ENCODE results near the gene INHBA. TPM values are rescaled to one million over a fixed set of nuclear protein-coding genes. Genes with fewer than 3 reads are reported as not detected.

INHBA gene
- total RNA-seq, 1 donor from 2014 or later = 0.34 TPM

DNA sequence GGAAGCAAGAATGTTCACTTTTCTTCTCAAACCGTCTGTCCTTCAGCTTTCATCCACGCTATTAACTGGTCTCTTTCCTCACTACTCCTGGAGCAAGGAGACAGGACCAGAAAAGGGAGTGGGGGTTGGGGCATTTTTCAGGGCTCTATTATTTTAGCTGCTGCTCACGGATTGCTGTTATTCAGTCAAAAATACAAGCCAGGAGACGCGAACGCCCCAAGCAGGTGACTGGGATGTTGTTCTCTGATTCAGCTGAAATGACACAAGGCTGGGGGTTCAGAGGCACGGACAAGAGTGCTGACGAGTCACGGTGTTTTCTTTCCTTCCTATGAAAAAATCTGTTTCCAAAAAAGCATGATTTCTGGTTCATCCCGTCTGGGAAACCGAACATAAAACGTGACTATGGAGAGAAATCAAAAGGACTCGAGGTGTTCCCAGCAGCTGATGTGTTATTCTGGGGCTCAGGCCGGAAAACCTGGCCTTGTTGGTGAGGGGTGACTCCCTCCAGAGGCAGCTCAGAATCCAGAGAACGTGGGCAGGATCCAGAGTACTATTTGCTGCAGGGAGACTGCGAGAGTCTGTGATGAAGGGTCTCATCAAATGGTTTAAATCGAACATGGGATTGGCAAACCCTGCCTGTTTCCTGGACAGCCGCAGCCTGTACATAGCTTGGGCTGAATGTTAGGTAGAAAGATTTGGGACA lies 3.5 kb upstream of the INHBA start:
- Mint-ChIP-seq H3K27me3 (peaks cover 44% of the 10 kb centered on the region), H3K27ac (no peak overlapping the region), H3K4me1 (ENCODE audit: low read depth) (peaks cover 16% of the 10 kb centered on the region), H3K9me3 (ENCODE audit: low read depth) (no peaks in the 10 kb centered on the region), H3K36me3 (ENCODE audit: insufficient read depth) (no peaks in the 10 kb centered on the region), H3K4me3 (ENCODE audit: low read depth) (no peak overlapping the region)
- TF ChIP-seq, protein P1, sequence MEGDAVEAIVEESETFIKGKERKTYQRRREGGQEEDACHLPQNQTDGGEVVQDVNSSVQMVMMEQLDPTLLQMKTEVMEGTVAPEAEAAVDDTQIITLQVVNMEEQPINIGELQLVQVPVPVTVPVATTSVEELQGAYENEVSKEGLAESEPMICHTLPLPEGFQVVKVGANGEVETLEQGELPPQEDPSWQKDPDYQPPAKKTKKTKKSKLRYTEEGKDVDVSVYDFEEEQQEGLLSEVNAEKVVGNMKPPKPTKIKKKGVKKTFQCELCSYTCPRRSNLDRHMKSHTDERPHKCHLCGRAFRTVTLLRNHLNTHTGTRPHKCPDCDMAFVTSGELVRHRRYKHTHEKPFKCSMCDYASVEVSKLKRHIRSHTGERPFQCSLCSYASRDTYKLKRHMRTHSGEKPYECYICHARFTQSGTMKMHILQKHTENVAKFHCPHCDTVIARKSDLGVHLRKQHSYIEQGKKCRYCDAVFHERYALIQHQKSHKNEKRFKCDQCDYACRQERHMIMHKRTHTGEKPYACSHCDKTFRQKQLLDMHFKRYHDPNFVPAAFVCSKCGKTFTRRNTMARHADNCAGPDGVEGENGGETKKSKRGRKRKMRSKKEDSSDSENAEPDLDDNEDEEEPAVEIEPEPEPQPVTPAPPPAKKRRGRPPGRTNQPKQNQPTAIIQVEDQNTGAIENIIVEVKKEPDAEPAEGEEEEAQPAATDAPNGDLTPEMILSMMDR (IDR thresholded peaks at IDR 0.05; ENCODE audit: unreplicated experiment) = no peak
- DNase-seq (ENCODE audit: low spot score, unreplicated experiment) = no peak

DNA sequence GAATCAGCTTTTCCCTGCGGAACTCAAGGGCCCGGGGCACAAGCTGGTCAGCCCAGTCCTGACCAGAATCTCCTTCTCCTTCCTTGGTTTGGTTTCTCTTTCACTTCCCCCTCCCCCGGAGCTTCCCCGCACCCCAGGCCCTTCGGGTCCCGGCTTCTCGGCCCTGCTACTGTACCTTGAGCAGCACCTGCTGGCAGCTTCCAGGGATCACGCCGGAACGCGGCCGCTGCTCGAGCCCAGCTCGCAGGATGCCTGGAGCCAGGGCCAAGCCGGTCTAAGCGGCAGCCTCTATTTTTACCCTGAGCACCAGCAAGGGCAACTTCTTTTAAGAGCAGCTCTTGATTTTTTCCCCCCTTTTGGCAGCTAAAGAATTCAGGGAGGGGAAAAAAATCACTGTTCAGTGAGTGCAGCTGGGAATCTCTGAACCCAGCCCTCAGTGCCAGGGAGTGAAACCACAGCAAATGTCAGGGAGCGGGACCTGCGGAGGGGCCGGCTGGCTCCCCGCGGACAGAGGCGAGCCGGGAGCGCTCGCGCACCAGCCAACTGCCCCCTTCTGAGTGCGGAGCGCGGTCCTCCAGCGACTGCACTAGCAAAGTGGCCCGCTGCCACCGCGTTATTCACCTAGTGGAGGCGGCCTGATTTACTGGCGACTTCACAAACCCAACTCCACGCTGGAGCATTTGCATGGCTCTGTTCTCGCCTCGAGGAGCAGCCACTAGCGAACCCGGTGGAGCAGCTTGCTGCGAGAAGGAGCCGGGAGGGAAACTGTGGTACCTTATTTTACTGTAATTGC lies 2.4 kb upstream of the INHBA start:
- no peaks in the 10 kb centered on the region for H3K36me3 Mint-ChIP-seq (ENCODE audit: insufficient read depth)
- DNase-seq (ENCODE audit: low spot score, unreplicated experiment) = peak; percentile 81
- H3K4me1 Mint-ChIP-seq (ENCODE audit: low read depth) = peaks cover 24% of the 10 kb centered on the region
- peak overlapping the region; percentile 62 for H3K27ac Mint-ChIP-seq
- H3K9me3 Mint-ChIP-seq (ENCODE audit: low read depth) = no peaks in the 10 kb centered on the region
- H3K27me3 Mint-ChIP-seq = peaks cover 54% of the 10 kb centered on the region
- TF ChIP-seq, protein P1 (IDR thresholded peaks at IDR 0.05; ENCODE audit: unreplicated experiment) = peak; percentile 80
- H3K4me3 Mint-ChIP-seq (ENCODE audit: low read depth) = peak overlapping the region; percentile 65

DNA sequence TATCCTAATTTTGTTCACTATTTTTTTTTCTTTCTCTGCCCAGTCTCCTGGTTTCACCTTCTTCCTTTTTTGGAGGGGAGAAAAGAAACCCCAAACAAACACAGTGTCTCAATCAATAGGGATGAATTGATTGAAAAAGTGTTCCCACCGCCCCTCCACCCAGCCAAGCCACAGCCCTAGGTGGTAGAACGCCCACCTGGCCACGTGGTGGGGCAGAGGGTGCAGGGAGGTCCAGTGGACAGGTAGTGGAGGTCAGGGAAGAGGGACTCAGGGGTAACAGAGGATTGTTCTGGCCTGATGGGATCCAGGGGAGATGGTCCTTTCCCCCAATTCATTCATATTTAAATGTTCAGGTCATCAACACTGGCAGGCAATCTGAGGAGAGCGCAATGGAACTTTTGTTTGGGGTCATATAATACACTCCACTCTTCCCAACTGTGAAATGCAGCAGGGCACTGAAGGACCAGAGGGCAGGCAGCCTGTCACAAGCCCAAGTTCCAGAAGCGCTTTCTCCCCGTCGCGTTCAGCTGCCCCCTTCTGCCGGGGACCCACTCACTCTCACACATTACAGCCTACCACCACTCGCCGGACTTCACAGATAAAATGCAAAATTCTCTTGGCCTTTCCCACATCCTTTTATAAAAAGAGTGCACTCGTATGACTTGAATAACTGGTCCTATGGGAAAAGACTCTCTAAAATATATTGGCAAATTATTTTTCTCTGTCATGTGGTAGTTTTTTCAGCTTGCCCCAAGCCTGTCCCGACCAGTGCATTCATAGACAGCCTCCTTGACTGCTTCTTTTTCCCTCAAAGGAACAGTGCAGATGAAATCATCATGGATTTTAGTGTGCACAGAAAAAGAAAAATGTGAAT lies 1.6 kb downstream of the INHBA start:
- Mint-ChIP-seq H3K4me1 (ENCODE audit: low read depth) (peaks cover 34% of the 10 kb centered on the region), H3K9me3 (ENCODE audit: low read depth) (no peaks in the 10 kb centered on the region), H3K27ac (no peak overlapping the region), H3K27me3 (peaks cover 75% of the 10 kb centered on the region), H3K4me3 (ENCODE audit: low read depth) (no peak overlapping the region), H3K36me3 (ENCODE audit: insufficient read depth) (no peaks in the 10 kb centered on the region)
- DNase-seq (ENCODE audit: low spot score, unreplicated experiment) = no peak
- TF ChIP-seq, protein P1 (IDR thresholded peaks at IDR 0.05; ENCODE audit: unreplicated experiment) = no peak

DNA sequence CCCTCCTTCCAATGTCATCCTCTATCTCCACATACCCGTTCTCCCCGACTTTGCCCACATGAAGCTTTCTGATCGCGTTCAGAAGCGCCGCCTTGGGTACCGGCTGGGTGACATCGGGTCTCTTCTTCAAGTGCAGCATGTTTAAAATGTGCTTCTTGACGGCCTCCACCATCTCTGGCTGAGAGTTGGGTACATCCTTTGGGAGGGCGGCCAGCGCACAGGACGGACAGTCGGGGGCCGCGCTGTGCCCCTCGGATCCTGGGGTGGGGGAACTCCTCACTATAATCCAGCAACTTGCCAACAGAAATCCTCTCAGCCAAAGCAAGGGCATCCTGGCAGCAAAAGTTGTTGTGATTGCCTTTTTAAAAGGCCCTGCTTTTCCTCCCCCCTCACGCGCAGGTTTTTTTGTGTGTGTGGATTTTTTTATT lies 2.8 kb downstream of the INHBA start:
- Mint-ChIP-seq H3K4me1 (ENCODE audit: low read depth) (peaks cover 29% of the 10 kb centered on the region), H3K9me3 (ENCODE audit: low read depth) (no peaks in the 10 kb centered on the region), H3K27me3 (peaks cover 72% of the 10 kb centered on the region), H3K27ac (no peak overlapping the region), H3K36me3 (ENCODE audit: insufficient read depth) (no peaks in the 10 kb centered on the region), H3K4me3 (ENCODE audit: low read depth) (peak overlapping the region; percentile 58)
- TF ChIP-seq, protein P1 (IDR thresholded peaks at IDR 0.05; ENCODE audit: unreplicated experiment) = no peak
- no peak for DNase-seq (ENCODE audit: low spot score, unreplicated experiment)

DNA sequence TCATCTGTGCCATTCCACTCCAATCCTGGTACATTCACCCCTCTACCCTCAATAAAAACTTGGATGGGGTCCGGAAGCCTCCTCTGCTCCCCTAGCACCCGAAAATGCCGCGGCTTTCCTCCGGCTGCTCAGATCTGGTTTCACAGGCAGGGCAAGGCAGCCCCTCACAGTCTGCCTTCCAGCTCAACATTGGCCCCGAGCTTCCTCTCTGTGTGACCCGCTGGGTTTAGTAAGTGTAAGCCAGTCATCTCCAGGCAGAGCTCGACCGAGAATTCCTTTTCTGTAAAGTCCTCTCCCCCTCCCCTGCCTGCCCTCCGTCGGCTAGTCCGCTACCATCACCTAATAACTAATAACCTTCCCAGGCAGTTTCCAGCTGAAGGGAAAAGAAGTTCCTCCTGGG lies 3.4 kb downstream of the INHBA start:
- TF ChIP-seq, protein P1 (IDR thresholded peaks at IDR 0.05; ENCODE audit: unreplicated experiment) = no peak
- no peak for DNase-seq (ENCODE audit: low spot score, unreplicated experiment)
- H3K9me3 Mint-ChIP-seq (ENCODE audit: low read depth) = no peaks in the 10 kb centered on the region
- H3K4me3 Mint-ChIP-seq (ENCODE audit: low read depth) = peak overlapping the region; percentile 39
- peaks cover 74% of the 10 kb centered on the region for H3K27me3 Mint-ChIP-seq
- no peak overlapping the region for H3K27ac Mint-ChIP-seq
- no peaks in the 10 kb centered on the region for H3K36me3 Mint-ChIP-seq (ENCODE audit: insufficient read depth)
- H3K4me1 Mint-ChIP-seq (ENCODE audit: low read depth) = peaks cover 28% of the 10 kb centered on the region

All from progenitor cell of endocrine pancreas (in vitro differentiated cells).